IPS-NIHi7 (cell line): ENCODE data around the gene ARID5A.

ENCODE experiments used
- DNase-seq: peaks from one replicate; pipeline ENCODE4 v3.0.0; 2012; ENCODE audit warnings: mixed read lengths; ENCODE audit errors: extremely low spot score

ARID5A gene

GRCh38 chr2:96601382-96602292 is 65.1 kb downstream of the ARID5A start:
- no peak for DNase-seq
